Stomach (tissue), 9 donors: ENCODE results near the gene VPS11. TPM values are rescaled to one million over a fixed set of nuclear protein-coding genes. Genes with fewer than 3 reads are reported as not detected.
"Not testable (repeated sequence)": the region's sequence is repeated elsewhere in the genome, so short reads cannot be mapped to it uniquely, and the experiment has no call there.

ENCODE experiments used
- DNase-seq, 2 donors: peaks; one replicate each; pipeline versions ENCODE4 v3.0.0 to v3.0.0-alpha.2; 2013 to 2019
- H3K27ac ChIP-seq, 5 donors: fragments of 200-600 bp in 4 of 5; sonication (generic) in 4 of 5; one replicate each; pipeline ENCODE4 v1.5.1; 2013 to 2019; ENCODE audit warnings: mild to moderate bottlenecking in 1 of 5, moderate library complexity in 1 of 5
- H3K27me3 ChIP-seq, 3 donors: fragments of 200-600 bp; sonication (generic); one replicate each; pipeline ENCODE4 v1.5.1; 2017 to 2019; ENCODE audit warnings: mixed run types in 1 of 3
- H3K36me3 ChIP-seq, 4 donors: fragments of 200-600 bp; sonication (generic); 1 replicate in 3 of 4; 2 replicates in 1 of 4; pipeline ENCODE4 v1.5.1; 2016 to 2019
- H3K4me1 ChIP-seq, 4 donors: fragments of 200-600 bp; sonication (generic); one replicate each; pipeline ENCODE4 v1.5.1; 2016 to 2019
- H3K4me3 ChIP-seq, 4 donors: fragments of 200-600 bp; sonication (generic) in 3 of 4; one replicate each; pipeline ENCODE4 v1.5.1; 2016 to 2019; ENCODE audit warnings: mild to moderate bottlenecking in 1 of 4
- H3K9me3 ChIP-seq, 4 donors: fragments of 200-600 bp; sonication (generic); one replicate each; pipeline ENCODE4 v1.5.1; 2016 to 2019
- EP300 ChIP-seq: sonication (generic); formaldehyde crosslinking; IDR thresholded peaks from one replicate; pipeline ENCODE4 v1.6.1; 2017; ENCODE audit warnings: antibody characterized with exemption
- POLR2A ChIP-seq, 4 donors: fragments of 450-650 bp; IDR thresholded peaks; one replicate each; pipeline ENCODE4 v1.6.1; 2016; ENCODE audit warnings: antibody characterized with exemption in 4 of 4, control low read depth in 2 of 4, mild to moderate bottlenecking in 1 of 4, moderate library complexity in 1 of 4
- POLR2AphosphoS5 ChIP-seq, 3 donors: sonication (generic); formaldehyde crosslinking; IDR thresholded peaks; one replicate each; pipeline ENCODE4 v1.6.1; 2016; ENCODE audit warnings: antibody characterized with exemption in 3 of 3
- WGBS, 5 donors: extraction: QIAGEN DNeasy Blood & Tissue Kit in 3 of 5; methylation state at CpG; one replicate each; pipeline versions ENCODE4 v1.1.5 to v1.1.7; 2013 to 2018; 5-methylcytosine and 5-hydroxymethylcytosine counted together
- intact Hi-C: fragments of 100-400 bp; cut with DNase I; formaldehyde crosslinking; loops from one replicate; pipeline ENCODE4 v1.15.1; 2023; ENCODE audit warnings: low total_unique reads
- polyA plus RNA-seq, 3 donors: library from polyadenylated mRNA; stranded (reverse); fragments of 200-250 nt; gene quantifications; one replicate each; pipeline ENCODE4 v1.2.3, GENCODE V29; 2013
- total RNA-seq, 5 donors: library from RNA; depleted of rRNA; stranded (reverse); fragments of >200 nt; gene quantifications; one replicate each; pipeline versions ENCODE4 v1.1.0 to v1.2.3, GENCODE V29; 2014 to 2016
- TF ChIP-seq, protein P1 (sequence below), 7 experiments: fragments of 450-650 bp in 4 of 7; fragments of 200-600 bp in 3 of 7; sonication (generic) in 3 of 7; IDR thresholded peaks; one replicate each; pipeline ENCODE4 v1.5.1; 2016 to 2019; ENCODE audit warnings: antibody characterized with exemption in 7 of 7, control low read depth in 2 of 7, mild to moderate bottlenecking in 1 of 7
- donor health status: healthy with polysubstance abuse.
- donor health status: Bipolar disorder and iron deficiency.
- donor health status: healthy.

The VPS11 gene
- total and polyA plus RNA-seq, 8 donors, result 8.2 to 190 (median 33.2) TPM

DNA sequence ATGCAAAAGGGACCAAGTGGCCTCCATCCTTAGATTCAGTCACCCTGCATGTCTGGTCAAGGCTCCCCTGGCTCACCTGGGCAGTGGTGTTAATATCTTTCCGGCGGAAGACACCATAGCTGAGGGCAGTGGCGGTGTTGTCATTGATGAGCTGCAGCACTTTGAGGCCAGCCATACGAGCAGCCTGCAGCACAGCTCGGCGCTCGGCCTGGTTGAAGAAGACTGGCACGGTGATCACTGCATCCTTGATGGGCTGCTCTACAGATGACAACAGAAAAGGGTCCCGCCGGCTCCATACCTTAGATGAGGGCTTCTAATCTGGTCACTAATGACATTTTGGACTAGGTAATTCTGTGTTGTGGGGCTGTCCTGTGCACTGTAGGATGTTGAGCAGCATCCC, 13.2 kb upstream of the VPS11 start:
- WGBS, 5 donors, result 88 to 97% (median 95%) methylated on average over 3 to 10 of the region's 10 CpGs
- Histone ChIP-seq H3K27me3 (no peaks in the 10 kb centered on the region), H3K27ac (no peak overlapping the region), H3K4me1 (peaks cover 20 to 39% (median 32%) of the 10 kb centered on the region in 4 donors), H3K36me3 (peaks cover 51 to 62% (median 59%) of the 10 kb centered on the region in 4 donors), H3K4me3 (no peak overlapping the region), H3K9me3 (no peaks in the 10 kb centered on the region)
- intact Hi-C loops, result no loop called here
- TF ChIP-seq, protein P1, sequence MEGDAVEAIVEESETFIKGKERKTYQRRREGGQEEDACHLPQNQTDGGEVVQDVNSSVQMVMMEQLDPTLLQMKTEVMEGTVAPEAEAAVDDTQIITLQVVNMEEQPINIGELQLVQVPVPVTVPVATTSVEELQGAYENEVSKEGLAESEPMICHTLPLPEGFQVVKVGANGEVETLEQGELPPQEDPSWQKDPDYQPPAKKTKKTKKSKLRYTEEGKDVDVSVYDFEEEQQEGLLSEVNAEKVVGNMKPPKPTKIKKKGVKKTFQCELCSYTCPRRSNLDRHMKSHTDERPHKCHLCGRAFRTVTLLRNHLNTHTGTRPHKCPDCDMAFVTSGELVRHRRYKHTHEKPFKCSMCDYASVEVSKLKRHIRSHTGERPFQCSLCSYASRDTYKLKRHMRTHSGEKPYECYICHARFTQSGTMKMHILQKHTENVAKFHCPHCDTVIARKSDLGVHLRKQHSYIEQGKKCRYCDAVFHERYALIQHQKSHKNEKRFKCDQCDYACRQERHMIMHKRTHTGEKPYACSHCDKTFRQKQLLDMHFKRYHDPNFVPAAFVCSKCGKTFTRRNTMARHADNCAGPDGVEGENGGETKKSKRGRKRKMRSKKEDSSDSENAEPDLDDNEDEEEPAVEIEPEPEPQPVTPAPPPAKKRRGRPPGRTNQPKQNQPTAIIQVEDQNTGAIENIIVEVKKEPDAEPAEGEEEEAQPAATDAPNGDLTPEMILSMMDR (IDR thresholded peaks at IDR 0.05), result no peak
- no peak for TF ChIP-seq POLR2AphosphoS5 (IDR thresholded peaks at IDR 0.05)
- TF ChIP-seq EP300, result no peak
- TF ChIP-seq POLR2A (IDR thresholded peaks at IDR 0.05), result no peak
- DNase-seq, result no peak

DNA sequence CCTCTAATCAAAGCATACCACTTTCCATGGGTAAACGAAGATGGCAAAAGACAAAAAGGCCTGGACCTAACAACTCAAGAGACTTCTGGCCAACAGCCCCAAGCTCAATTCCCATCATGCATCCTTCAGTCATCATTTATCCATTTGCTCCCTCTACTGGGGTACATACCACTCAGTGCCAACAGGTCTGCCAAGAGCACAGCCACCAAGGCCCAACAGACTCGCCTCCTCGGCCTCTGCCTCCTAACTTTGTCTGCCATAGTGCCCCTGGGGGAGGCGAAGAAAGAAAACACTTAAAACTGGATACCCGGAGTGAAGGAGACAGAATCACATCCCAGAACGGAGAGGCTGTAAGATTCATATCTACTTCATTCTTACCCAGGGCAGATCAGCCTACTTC, 11.7 kb upstream of the VPS11 start:
- TF ChIP-seq, protein P1 (IDR thresholded peaks at IDR 0.05), result no peak
- no peak for TF ChIP-seq EP300
- H3K36me3 ChIP-seq, result peaks cover 40 to 47% (median 45%) of the 10 kb centered on the region in 4 donors
- intact Hi-C loops, result no loop called here
- H3K4me3 ChIP-seq, result peak overlapping the region; percentile 94 to 98 (median 96)
- peak in 1 of 2 donors; percentile 32 for DNase-seq
- 18 to 33% (median 29%) methylated on average over 6 of the region's 6 CpGs for WGBS, 5 donors
- H3K27me3 ChIP-seq, result no peaks in the 10 kb centered on the region
- peak overlapping the region; percentile 84 to 95 (median 93) for H3K27ac ChIP-seq
- no peaks in the 10 kb centered on the region for H3K9me3 ChIP-seq
- H3K4me1 ChIP-seq, result peaks cover 20 to 39% (median 32%) of the 10 kb centered on the region in 4 donors

DNA sequence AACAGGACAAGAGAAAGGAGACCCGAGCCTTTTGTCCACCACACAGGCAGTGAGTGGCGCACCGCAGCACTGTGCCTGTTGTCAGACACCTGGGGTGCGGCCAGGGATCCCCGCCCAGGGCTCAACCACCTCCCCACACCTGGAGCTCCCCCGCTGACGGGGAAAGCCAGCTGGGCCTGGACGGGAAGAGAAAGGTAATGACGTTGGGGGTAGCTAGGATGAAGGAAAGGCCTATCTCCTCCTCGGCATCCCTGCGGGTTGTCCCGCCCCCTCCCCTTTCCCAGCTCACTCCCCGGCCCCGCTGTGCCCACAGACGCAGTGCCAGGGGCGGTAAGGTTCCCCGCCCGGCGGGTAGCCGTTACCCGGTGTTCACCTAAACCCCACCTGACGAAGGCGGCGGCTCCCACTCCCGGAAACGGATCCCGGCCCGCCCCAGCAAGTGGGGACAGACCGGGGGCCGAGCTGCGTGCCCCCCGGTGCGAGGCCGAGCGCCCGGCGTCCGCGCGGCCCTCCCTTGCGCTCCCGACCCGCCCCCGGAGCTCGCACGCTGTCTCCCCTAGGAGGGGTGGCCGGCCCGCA, 11.1 kb upstream of the VPS11 start:
- intact Hi-C loops, result no loop called here

DNA sequence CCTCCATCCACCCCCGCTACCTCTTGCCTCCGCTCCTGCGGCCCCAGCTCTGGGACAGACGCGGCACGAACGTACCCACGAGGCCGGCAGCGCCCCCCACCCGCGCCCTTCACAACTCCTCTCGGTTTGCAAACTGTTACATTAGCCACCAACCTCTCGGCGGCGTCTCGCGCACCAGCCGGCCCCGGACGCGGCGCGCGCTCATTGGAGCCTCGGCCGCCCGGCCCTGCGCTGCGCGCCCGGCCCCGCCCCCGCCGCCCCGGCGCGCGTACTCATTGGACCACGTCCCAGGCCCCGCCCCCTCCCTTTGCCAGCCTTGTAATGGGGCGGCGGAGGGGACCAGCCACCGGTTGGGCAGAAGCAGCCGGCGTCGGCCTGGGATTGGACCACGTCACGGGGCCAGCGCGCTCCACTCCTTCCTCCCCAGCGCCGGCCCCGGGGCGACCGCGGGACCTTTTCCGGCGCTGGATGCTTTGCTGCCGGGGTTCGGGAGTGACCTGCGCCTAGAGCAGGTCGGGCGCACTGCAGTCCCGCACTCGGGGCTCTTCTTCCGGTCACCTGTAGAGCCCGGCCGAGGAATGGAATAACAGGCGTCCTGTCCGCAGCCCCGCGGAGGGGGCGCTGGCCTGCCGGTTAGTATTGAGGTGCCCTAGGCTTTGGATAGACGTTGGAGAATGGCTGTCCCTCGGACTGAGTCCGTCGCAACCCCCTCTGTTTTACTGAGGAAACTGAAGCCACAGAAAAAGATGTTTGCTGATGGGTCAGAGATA, 10.4 kb upstream of the VPS11 start, which contains the start of gene HYOU1:
Gene HYOU1, minus strand, starts transcription at position 206 of the 770 bp plus-strand sequence. CDS start 1,045 bp downstream, outside the sequence.
- WGBS, 5 donors, result 1% methylated on average over 42 to 79 of the region's 79 CpGs
- TF ChIP-seq, protein P1 (IDR thresholded peaks at IDR 0.05), result peak in 2 of 7 experiments; percentile 11 to 22
- peak in 1 of 4 donors; percentile 33 for TF ChIP-seq POLR2A (IDR thresholded peaks at IDR 0.05)
- TF ChIP-seq POLR2AphosphoS5 (IDR thresholded peaks at IDR 0.05), result peak; percentile 59 to 75 (median 70)
- no peak for TF ChIP-seq EP300
- Histone ChIP-seq H3K4me3 (peak within 1 kb of the TSS; percentile 94 to 98 (median 96)), H3K4me1 (peaks cover 20 to 39% (median 32%) of the 10 kb centered on the region in 4 donors), H3K36me3 (peaks cover 27 to 35% (median 34%) of the 10 kb centered on the region in 4 donors), H3K27ac (peak within 1 kb of the TSS; percentile 91 to 95 (median 93)), H3K9me3 (no peaks in the 10 kb centered on the region), H3K27me3 (no peaks in the 10 kb centered on the region)
- intact Hi-C loops, result no loop called here
- peak; percentile 99 for DNase-seq

More for the DNA sequence above, 11.1 kb upstream of the VPS11 start:
- no peaks in the 10 kb centered on the region for H3K27me3 ChIP-seq
- H3K27ac ChIP-seq, result peak overlapping the region; percentile 84 to 95 (median 93)
- TF ChIP-seq, protein P1 (IDR thresholded peaks at IDR 0.05), result no peak
- TF ChIP-seq POLR2A (IDR thresholded peaks at IDR 0.05) (no peak), POLR2AphosphoS5 (IDR thresholded peaks at IDR 0.05) (no peak), EP300 (no peak)
- H3K36me3 ChIP-seq, result peaks cover 34 to 42% (median 41%) of the 10 kb centered on the region in 4 donors
- H3K4me1 ChIP-seq, result peaks cover 20 to 39% (median 32%) of the 10 kb centered on the region in 4 donors
- WGBS, 5 donors, result 0 to 1% (median 1%) methylated on average over 20 to 48 of the region's 48 CpGs
- DNase-seq, result peak; percentile 62 to 68
- H3K9me3 ChIP-seq, result no peaks in the 10 kb centered on the region
- H3K4me3 ChIP-seq, result peak overlapping the region; percentile 94 to 98 (median 96)

DNA sequence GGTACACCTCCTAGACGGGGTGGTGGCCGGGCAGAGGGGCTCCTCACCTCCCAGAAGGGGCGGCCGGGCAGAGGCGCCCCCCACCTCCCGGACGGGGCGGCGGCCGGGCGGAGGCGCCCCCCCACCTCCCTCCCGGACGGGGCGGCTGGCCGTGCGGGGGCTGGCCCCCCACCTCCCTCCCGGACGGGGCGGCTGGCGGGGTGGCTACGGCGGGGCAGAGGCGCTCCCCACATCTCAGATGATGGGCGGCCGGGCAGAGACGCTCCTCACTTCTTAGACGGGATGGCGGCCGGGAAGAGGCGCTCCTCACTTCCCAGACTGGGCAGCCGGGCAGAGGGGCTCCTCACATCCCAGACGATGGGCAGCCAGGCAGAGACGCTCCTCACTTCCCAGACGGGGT, 8.5 kb upstream of the VPS11 start:
- intact Hi-C loops, H3K27ac ChIP-seq, H3K27me3 ChIP-seq, H3K9me3 ChIP-seq, DNase-seq, H3K4me3 ChIP-seq: not testable (repeated sequence)
- WGBS, 5 donors, result 84 to 93% (median 88%) methylated on average over 12 to 29 of the region's 35 CpGs
- peaks cover 10 to 15% (median 14%) of the 10 kb centered on the region in 4 donors for H3K36me3 ChIP-seq
- H3K4me1 ChIP-seq, result peaks cover 20 to 48% (median 39%) of the 10 kb centered on the region in 4 donors
